ENCODE results near the gene PDHB.
A peak's percentile ranks its signal among the peaks of the same experiment; 100 is the strongest.

DNA sequence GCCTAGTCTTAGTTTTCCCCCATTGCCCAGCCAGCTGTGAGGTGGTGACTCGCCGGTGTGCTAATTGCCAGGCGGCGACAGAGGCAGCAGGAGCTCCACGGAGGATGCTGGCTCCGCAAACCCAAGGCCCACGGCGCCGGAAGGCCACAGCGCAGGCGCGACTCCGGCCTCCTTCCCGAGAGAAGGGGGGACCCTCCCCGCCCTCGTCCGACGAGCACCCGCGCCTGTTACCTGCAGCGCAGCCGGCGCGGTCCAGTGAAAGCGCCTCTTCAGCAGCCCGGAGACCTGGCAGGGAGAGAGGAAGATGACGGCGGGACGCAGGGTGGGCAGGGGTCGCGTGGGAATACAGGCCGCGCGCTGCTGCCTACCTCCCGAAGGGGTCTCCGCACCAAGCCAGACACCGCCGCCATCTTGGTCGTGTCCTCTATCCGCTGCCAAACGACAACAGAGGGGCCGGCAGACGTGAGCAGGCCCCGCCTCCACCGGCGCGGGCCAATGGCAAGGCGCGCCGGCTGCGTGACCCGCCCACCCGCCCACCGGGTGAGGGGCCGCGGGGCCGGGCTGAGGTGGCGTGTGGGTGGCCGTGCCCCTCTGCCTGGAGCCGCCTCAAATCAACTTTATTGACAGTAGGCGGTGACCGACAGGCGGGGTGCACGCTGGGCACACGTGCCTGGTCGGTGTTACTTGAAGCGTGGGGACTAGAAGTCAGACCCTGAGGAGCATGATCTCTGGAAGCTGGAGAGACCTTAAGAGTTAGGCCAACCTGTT is at the start of gene PDHB:
- TF ChIP-seq POLR2A (IDR thresholded peaks at IDR 0.05) = peak; percentile 73 to 79
- TF ChIP-seq, protein P1, sequence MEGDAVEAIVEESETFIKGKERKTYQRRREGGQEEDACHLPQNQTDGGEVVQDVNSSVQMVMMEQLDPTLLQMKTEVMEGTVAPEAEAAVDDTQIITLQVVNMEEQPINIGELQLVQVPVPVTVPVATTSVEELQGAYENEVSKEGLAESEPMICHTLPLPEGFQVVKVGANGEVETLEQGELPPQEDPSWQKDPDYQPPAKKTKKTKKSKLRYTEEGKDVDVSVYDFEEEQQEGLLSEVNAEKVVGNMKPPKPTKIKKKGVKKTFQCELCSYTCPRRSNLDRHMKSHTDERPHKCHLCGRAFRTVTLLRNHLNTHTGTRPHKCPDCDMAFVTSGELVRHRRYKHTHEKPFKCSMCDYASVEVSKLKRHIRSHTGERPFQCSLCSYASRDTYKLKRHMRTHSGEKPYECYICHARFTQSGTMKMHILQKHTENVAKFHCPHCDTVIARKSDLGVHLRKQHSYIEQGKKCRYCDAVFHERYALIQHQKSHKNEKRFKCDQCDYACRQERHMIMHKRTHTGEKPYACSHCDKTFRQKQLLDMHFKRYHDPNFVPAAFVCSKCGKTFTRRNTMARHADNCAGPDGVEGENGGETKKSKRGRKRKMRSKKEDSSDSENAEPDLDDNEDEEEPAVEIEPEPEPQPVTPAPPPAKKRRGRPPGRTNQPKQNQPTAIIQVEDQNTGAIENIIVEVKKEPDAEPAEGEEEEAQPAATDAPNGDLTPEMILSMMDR (IDR thresholded peaks at IDR 0.05 in 4 of 5, conservative IDR thresholded peaks at IDR 0.05 in 1 of 5) = peak in 1 of 5 experiments; percentile 12
